A549 (cell line): Measurements from ENCODE around the gene PTPN13. TPM values are rescaled to one million over a fixed set of nuclear protein-coding genes. Genes with fewer than 3 reads are reported as not detected.

ENCODE experiments used
- ATAC-seq, 2 experiments: fragments of 200-7000 bp in 1 of 2; fragments of >200 bp in 1 of 2; cut with Nextera tagmentation in 1 of 2; cut with Tn5 transposase in 1 of 2; 3 replicates each; pipeline versions ENCODE4 v1.8.0 to v1.9.1; 2018 to 2020; ENCODE audit warnings: mild to moderate bottlenecking in 1 of 2, moderate library complexity in 1 of 2
- CTCF ChIA-PET: fragments of 300-600 bp; sonication (Branson Sonifier 250); formaldehyde crosslinking; extraction: SDS; loops from one replicate; lab custom pipeline; 2021; ENCODE audit warnings: antibody characterized with exemption, inconsistent platforms; lab: Yijun Ruan, JAX
- POLR2A ChIA-PET: fragments of 350-600 bp; formaldehyde crosslinking; extraction: SDS; loops from one replicate; lab custom pipeline; 2021; ENCODE audit warnings: antibody characterized with exemption, inconsistent platforms; lab: Yijun Ruan, JAX
- DNase-seq, 2 experiments: peaks; one replicate each; pipeline versions ENCODE4 v3.0.0 to v3.0.0-alpha.2; 2011 to 2016; ENCODE audit warnings: low read depth in 1 of 2, low spot score in 1 of 2
- FAIRE-seq: peaks from 2 replicates; lab custom pipeline; 2011; peaks lifted over from hg19 to GRCh38; lab: Jason Lieb, UNC
- H3K27ac ChIP-seq, 2 experiments: fragments of >200 bp; sonication (Bioruptor Twin); formaldehyde crosslinking; 3 replicates each; pipeline ENCODE4 v1.5.1; 2016 to 2017
- H3K4me1 ChIP-seq: fragments of >200 bp; sonication (Bioruptor Twin); formaldehyde crosslinking; 3 replicates; pipeline ENCODE4 v1.6.1; 2016
- H3K4me2 ChIP-seq: fragments of >200 bp; sonication (Bioruptor Twin); formaldehyde crosslinking; 3 replicates; pipeline ENCODE4 v1.6.1; 2016
- H3K4me3 ChIP-seq: fragments of >200 bp; sonication (Bioruptor Twin); formaldehyde crosslinking; 3 replicates; pipeline ENCODE4 v1.5.1; 2016
- H3K9me3 ChIP-seq: fragments of >200 bp; sonication (Bioruptor Twin); formaldehyde crosslinking; 3 replicates; pipeline ENCODE4 v1.6.1; 2016
- CBX2 ChIP-seq: fragments of 200-600 bp; sonication (generic); IDR thresholded peaks from 2 replicates; pipeline ENCODE4 v1.6.1; 2016; ENCODE audit warnings: low read depth, mild to moderate bottlenecking, borderline replicate concordance
- ELK1 ChIP-seq: fragments of 150-350 bp; IDR thresholded peaks from 2 replicates; pipeline ENCODE4 v1.6.1; 2014; ENCODE audit warnings: low read depth, mild to moderate bottlenecking, low read length
- FOXS1 ChIP-seq: fragments of 250-450 bp; sonication (Bioruptor Pico); IDR thresholded peaks from 2 replicates; pipeline ENCODE4 v1.5.0; 2020; ENCODE audit warnings: mild to moderate bottlenecking, moderate library complexity
- HOXB5 ChIP-seq: fragments of 250-450 bp; sonication (Bioruptor Pico); IDR thresholded peaks from 2 replicates; pipeline ENCODE4 v1.5.0; 2020; ENCODE audit warnings: mild to moderate bottlenecking, moderate library complexity
- JUN ChIP-seq, 2 experiments: fragments of >200 bp; sonication (Bioruptor Twin); formaldehyde crosslinking; IDR thresholded peaks; 2 replicates in 1 of 2; 3 replicates in 1 of 2; pipeline ENCODE4 v1.6.1; 2016 to 2017
- JUNB ChIP-seq: fragments of >200 bp; sonication (Bioruptor Twin); formaldehyde crosslinking; IDR thresholded peaks from 2 replicates; pipeline ENCODE4 v1.6.1; 2016
- NPAS2 ChIP-seq: fragments of 250-450 bp; sonication (Bioruptor Pico); IDR thresholded peaks from 2 replicates; pipeline ENCODE4 v1.8.0; 2022; ENCODE audit warnings: mild to moderate bottlenecking, moderate library complexity, borderline replicate concordance
- POLR2A ChIP-seq: IDR thresholded peaks from 2 replicates; pipeline ENCODE4 v1.6.1; 2012; ENCODE audit warnings: mild to moderate bottlenecking, low read length
- RAD21 ChIP-seq, 2 experiments: fragments of >200 bp in 1 of 2; sonication (Bioruptor Twin) in 1 of 2; formaldehyde crosslinking in 1 of 2; IDR thresholded peaks in 1 of 2; conservative IDR thresholded peaks in 1 of 2; 2 replicates in 1 of 2; 3 replicates in 1 of 2; pipeline ENCODE4 v1.6.1; 2012 to 2018; ENCODE audit warnings: inconsistent platforms in 1 of 2
- RARB ChIP-seq: fragments of 250-450 bp; sonication (Bioruptor Pico); IDR thresholded peaks from 2 replicates; pipeline ENCODE4 v1.8.0; 2021; ENCODE audit warnings: mild to moderate bottlenecking, moderate library complexity
- RCOR1 ChIP-seq: fragments of 150-350 bp; IDR thresholded peaks from 2 replicates; pipeline ENCODE4 v1.6.1; 2014; ENCODE audit warnings: antibody characterized with exemption, low read length, low read depth
- RFX5 ChIP-seq: fragments of 450-650 bp; IDR thresholded peaks from 2 replicates; pipeline ENCODE4 v1.7.1; 2014; ENCODE audit warnings: antibody characterized with exemption, mild to moderate bottlenecking, moderate library complexity
- SMC3 ChIP-seq: fragments of >200 bp; sonication (Bioruptor Twin); formaldehyde crosslinking; IDR thresholded peaks from 3 replicates; pipeline ENCODE4 v1.6.1; 2018; ENCODE audit warnings: inconsistent platforms
- TFCP2L1 ChIP-seq: fragments of 250-450 bp; sonication (Bioruptor Pico); IDR thresholded peaks from 2 replicates; pipeline ENCODE4 v1.5.0; 2021; ENCODE audit warnings: mild to moderate bottlenecking
- USF2 ChIP-seq: fragments of 450-650 bp; IDR thresholded peaks from 2 replicates; pipeline ENCODE4 v1.6.1; 2014; ENCODE audit warnings: antibody characterized with exemption
- ZFP36 ChIP-seq: fragments of 450-650 bp; IDR thresholded peaks from 2 replicates; pipeline ENCODE4 v1.6.1; 2014; ENCODE audit warnings: borderline replicate concordance; ENCODE audit not compliant: partially characterized antibody
- ZSCAN20 ChIP-seq: fragments of 250-450 bp; sonication (Bioruptor Pico); IDR thresholded peaks from 2 replicates; pipeline ENCODE4 v1.8.0; 2022; ENCODE audit warnings: mild to moderate bottlenecking, moderate library complexity
- WGBS: methylation state at CpG from one replicate; pipeline ENCODE4 v1.1.6; 2017; ENCODE audit errors: missing lambda C conversion rate; 5-methylcytosine and 5-hydroxymethylcytosine counted together
- polyA plus RNA-seq, 4 experiments: library from polyadenylated mRNA; depleted of rRNA in 3 of 4; stranded (reverse); fragments of >200 nt; fragmentation: RNase III in 1 of 4; extraction: RNeasy Plus Mini Kit Qiagen cat#74134 plus additional on column Dnase treatment in 1 of 4; gene quantifications; 2 replicates in 3 of 4; 3 replicates in 1 of 4; pipeline ENCODE4 v1.2.3, GENCODE V29; 2011 to 2017
- TF ChIP-seq, protein P1 (sequence below): IDR thresholded peaks from 2 replicates; pipeline ENCODE4 v1.6.1; 2012

PTPN13 gene
- polyA plus RNA-seq, 2 of the 4 experiments (the other 2 are of a cell fraction) = 10.4 to 13.3 TPM

DNA sequence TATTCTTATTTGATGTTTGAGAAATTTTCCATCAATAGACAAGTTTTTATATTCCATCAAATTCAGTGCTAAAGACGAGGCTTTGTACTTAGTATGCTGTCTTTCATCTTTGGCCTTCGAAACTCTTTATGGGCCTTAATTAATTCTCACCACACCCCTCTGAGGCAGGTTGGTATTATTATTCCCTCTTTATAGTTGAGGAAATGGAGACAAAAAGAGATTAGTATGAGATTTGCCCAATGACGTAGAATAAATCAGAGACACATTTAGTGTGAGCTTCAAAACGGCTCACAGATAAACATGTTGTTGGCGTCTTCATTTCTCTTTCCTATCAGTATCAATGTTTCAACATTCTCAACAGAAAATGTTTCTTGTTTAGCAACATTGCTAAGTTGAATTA is 35.9 kb upstream of the PTPN13 start:
- Histone ChIP-seq H3K9me3 (no peaks in the 10 kb centered on the region), H3K4me3 (no peak overlapping the region), H3K4me2 (no peak overlapping the region), H3K4me1 (no peaks in the 10 kb centered on the region; the same call in 1 of the 3 replicates), H3K27ac (no peak overlapping the region)
- ATAC-seq (no peak), DNase-seq (no peak), FAIRE-seq (no peak)
- POLR2A ChIA-PET = no interaction called here
- 93% methylated on average over 5 of the region's 5 CpGs for WGBS
- CTCF ChIA-PET = no interaction called here
- TF ChIP-seq FOXS1 (CRISPR knock-in tag) (no peak), ZSCAN20 (no peak)

GRCh38 chr4:86558797-86559196 is 35.3 kb upstream of the PTPN13 start:
- Histone ChIP-seq H3K27ac (no peak overlapping the region), H3K4me3 (no peak overlapping the region), H3K9me3 (no peaks in the 10 kb centered on the region), H3K4me1 (no peaks in the 10 kb centered on the region; the same call in 1 of the 3 replicates), H3K4me2 (no peak overlapping the region)
- ChIA-PET CTCF (no interaction called here), POLR2A (no interaction called here)
- DNase-seq (no peak), ATAC-seq (no peak), FAIRE-seq (no peak)
- TF ChIP-seq, protein P1, sequence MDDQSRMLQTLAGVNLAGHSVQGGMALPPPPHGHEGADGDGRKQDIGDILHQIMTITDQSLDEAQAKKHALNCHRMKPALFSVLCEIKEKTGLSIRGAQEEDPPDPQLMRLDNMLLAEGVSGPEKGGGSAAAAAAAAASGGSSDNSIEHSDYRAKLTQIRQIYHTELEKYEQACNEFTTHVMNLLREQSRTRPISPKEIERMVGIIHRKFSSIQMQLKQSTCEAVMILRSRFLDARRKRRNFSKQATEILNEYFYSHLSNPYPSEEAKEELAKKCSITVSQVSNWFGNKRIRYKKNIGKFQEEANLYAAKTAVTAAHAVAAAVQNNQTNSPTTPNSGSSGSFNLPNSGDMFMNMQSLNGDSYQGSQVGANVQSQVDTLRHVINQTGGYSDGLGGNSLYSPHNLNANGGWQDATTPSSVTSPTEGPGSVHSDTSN = no peak
- no peak for TF ChIP-seq RAD21 (conservative IDR thresholded peaks at IDR 0.05 in 1 of 2, IDR thresholded peaks at IDR 0.05 in 1 of 2)
- 94% methylated on average over 1 of the region's 1 CpG for WGBS

DNA sequence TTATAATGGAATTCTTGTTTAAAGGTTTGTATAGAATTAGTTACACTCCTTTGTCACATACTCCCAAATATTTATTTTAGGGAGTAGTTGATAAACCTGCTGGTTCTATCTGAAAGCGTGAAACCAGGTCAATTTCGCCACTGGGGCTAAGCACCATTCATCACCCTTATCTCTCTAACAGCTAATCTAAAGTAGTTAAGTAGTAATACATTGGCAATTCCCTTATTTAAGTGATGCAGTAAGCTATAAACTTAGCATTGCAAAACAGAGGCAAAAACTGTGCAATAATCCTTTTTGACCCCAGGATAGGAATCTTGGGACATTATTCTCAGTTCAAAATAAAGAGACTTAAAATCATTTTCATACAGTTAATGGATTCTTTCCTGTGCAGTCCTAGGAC is 33.7 kb upstream of the PTPN13 start:
- TF ChIP-seq ZFP36 = no peak
- no peak for TF ChIP-seq JUN (IDR thresholded peaks at IDR 0.05)
- no peak for TF ChIP-seq HOXB5 (CRISPR knock-in tag)
- TF ChIP-seq SMC3 = no peak
- no peak for TF ChIP-seq RAD21 (conservative IDR thresholded peaks at IDR 0.05 in 1 of 2, IDR thresholded peaks at IDR 0.05 in 1 of 2)
- TF ChIP-seq RCOR1 = no peak
- no peak for TF ChIP-seq FOXS1 (CRISPR knock-in tag)
- no peak for TF ChIP-seq CBX2
- TF ChIP-seq JUNB = no peak
- TF ChIP-seq NPAS2 (CRISPR knock-in tag) = no peak
- TF ChIP-seq, protein P1 = no peak
- TF ChIP-seq RARB = no peak
- no peak for TF ChIP-seq RFX5
- no peak for TF ChIP-seq USF2
- no peak for TF ChIP-seq POLR2A
- TF ChIP-seq ELK1 = no peak
- TF ChIP-seq TFCP2L1 (CRISPR knock-in tag) = no peak
- TF ChIP-seq, all 56 proteins: peak for 0
- CTCF ChIA-PET = no interaction called here
- no peak overlapping the region for H3K27ac ChIP-seq
- no peak overlapping the region for H3K4me2 ChIP-seq
- no peaks in the 10 kb centered on the region for H3K9me3 ChIP-seq
- FAIRE-seq (no peak), DNase-seq (no peak), ATAC-seq (no peak)
- no peaks in the 10 kb centered on the region; the same call in 1 of the 3 replicates for H3K4me1 ChIP-seq
- POLR2A ChIA-PET = no interaction called here
- WGBS = 84% methylated on average over 2 of the region's 2 CpGs
- H3K4me3 ChIP-seq = no peak overlapping the region
